Stimulated activated naive CD4-positive, alpha-beta T cell (primary cell): ENCODE results near the gene AQP6.
A peak's percentile ranks its signal among the peaks of the same experiment; 100 is the strongest.

Experiments
- DNase-seq, 6 experiments: peaks; one replicate each; lab custom pipeline; 2025; lab: John Stamatoyannopoulos, UW

AQP6 gene

GRCh38 chr12:49956663-49957569 is 15.8 kb upstream of the AQP6 start:
- DNase-seq, result no peak

DNA sequence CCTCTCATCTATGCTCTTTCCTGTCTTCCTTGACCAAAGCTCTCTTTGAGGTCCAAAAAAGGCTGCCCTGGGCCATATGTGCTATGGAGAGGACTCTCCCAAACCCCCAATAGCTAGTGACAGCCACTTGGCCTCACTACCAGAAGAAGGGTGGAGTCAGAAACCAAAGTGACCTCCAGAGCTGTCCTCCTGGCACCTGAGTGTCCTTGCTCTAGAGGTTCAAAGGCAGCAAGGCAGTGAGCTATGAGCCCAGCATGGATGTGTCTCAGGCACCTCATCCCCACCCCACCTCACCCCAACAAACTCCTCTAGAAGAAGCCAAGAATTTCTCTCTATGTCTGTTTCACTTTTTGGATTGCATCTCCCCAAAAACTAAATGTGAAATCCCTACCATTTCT is 15.2 kb upstream of the AQP6 start:
- no peak for DNase-seq

DNA sequence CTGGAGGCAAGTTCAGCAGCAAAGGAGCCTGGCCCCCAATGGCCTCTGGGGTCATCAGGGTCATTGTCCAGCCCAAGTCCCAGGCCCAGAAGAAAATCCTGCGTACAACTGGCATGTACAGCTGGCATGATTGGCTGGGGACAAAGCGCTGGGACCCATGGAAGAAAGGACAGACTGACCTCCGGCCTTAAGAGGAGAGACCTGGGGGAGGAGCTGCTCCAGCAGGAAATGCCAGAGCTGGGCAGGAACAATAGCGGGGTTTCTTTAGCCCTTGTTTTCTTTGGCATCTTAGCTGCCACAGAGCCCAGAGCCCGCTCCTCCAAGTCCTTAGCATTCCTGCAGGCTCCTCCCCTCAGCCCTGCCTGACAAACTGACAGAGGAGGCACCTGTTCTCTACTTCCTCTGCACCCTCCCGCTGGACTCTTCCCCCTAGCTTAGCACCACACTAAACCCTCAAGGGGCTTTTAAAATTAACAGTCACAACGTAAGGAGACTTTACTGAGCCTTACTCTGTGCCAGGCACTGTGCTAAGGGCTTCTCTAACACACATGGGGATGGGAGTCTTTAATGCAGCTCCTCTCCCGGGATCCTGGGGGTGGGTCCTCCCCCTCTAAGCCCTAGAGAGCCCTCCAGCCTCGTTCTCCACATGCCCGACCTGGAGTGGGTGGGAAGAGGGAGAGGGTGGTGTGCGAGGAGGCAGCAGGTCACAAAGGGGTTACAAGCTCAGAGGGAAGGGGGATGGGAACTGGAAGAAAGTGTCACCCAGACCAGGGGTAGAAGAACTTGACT is 12.9 kb upstream of the AQP6 start:
- no peak for DNase-seq

DNA sequence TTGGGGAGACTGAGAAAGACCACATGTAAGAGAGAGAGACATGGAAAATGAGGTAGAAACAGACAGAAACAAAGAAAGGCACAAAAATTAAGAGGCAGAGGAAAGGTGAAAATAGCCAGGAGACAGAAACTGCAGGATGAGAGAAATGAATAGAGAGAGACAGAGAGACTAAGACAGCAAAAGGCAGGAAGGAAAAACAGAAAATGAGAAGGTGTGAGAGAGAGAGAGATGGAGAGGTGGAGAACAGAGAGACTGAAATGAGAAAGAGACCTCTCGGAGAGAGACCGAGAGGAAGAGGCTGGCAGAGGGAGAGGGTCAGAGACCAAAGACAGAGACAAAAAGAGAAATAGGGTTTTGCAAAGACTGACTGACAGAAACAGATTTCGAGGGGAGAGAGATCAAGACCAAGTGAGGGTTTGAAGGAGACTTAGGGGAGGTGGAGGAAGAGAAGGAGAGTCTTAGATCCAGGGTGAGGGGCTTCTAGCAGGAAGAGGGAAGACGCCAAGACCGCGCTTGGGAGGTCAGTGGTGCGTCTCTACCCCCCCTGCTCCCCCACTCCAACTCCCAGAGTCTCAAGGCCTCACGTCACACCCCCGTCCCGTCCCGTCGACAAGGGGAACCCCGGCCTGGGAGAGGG is 12.2 kb upstream of the AQP6 start:
- no peak for DNase-seq

- no peak for DNase-seq
Observed at GRCh38 chr12:49961111-49961922, 11.4 kb upstream of the AQP6 start, which contains the start of gene AQP5. TSS of gene AQP5 (plus strand) at chr12:49961872. CDS start at chr12:49962018, 146 bp downstream.

GRCh38 chr12:49961993-49962764 is 10.6 kb upstream of the AQP6 start:
- no peak for DNase-seq

GRCh38 chr12:49962861-49963765 is 9.6 kb upstream of the AQP6 start:
- DNase-seq, result no peak

DNA sequence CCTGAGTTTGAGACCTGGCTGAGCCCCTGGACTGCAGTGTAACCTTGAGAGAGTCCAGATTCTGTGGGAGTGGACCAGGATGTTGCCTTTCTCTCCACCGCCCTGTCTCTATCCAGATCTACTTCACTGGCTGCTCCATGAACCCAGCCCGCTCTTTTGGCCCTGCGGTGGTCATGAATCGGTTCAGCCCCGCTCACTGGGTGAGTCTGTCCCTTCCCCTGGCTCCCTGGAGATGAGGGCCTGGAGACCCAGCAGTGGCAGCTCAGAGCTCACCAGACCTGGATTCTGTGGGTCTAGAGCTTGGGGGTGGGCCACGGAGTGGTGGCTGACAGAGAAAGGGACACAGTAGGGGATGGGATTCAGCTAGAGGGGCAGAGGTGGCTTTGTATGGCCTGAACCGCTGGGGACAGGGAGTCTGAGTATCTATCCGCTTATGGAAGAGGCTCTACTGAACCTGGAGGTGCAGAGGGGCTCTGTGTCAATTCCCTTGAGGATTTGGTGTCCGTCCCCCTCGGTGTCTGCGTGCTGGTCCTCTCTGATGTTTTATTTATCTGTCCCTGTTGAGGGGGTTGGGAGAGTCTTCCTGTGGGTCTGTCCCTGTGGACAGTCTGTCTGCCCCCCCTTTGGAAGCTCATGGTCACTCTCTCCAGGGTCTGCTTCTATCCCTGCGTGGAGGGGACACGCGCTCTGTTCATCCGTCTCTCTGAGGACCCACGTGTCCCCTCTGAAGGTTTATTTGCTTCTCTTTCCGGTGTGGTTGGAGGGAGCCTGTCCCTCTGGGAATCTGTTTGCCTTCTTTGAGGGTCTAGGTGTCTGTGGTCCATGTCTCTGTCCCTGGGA is 8.6 kb upstream of the AQP6 start:
- no peak for DNase-seq

GRCh38 chr12:49964849-49965624 is 7.7 kb upstream of the AQP6 start:
- DNase-seq, result no peak

GRCh38 chr12:49965836-49966235 is 6.9 kb upstream of the AQP6 start:
- DNase-seq, result no peak

DNA sequence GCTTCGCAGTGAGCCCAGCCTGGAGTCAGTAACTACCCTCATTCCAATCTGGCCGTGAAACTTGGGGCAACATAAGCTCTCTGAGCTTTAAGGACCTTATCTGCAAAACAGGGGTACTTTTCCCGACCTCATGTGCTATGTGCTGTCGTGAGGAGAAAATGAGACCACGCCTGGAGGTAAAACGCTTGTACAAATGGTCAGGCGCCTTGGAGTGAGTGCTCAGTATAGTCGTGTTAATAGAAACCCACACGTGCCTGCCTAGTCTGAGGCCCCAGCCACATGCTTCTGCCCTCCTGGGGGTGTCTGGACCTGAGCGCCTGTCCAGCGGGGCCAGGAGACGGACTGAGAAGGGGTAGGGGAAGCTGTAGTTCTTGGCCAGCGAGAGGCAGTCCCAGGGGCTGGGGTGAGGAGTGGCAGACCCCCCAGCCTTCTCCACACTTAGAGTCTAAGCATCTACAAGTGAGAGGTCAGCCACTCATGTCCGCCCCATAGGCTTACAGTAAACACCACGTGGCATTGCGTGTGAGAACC is 6.2 kb upstream of the AQP6 start:
- DNase-seq, result no peak

DNA sequence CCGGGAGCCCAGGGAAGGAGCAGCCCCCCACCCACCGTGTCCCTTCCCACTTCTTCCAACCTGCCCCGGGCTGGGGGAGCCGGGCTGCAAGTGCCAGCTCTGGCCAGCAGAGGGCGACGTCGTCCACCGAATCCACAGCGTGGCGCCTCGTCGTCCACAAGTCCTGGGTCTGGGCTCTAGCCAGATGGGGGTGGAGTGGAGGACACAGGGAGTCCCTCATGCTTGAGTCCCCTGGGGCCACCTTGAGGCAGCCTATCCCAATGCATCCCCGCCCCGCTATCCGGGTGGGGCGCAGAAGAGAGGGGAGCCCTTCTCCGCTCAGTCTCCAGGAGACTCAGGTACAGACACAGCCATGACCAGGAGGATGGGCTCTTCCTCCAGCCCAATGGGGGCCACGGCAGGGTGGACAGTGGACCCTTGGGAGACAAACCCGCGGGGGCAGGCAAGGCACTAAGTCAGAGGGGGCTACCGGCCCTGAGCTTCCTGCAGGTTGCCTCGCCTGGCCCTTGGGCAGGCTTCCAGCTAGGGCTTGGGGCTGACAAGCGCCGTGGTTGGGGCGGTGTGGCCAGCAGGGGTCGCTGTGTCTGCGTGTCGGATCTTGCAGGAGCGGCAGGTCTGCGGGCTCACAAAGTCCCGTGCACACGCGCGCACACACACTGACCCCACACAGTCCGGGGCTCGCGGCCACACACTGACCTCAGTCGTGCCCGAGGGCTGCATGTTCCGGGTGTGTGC is 5.5 kb upstream of the AQP6 start:
- DNase-seq, result peak; percentile 78 to 98 (median 88)

GRCh38 chr12:49967777-49968250 is 4.9 kb upstream of the AQP6 start:
- no peak for DNase-seq

GRCh38 chr12:49968471-49968870 is 4.3 kb upstream of the AQP6 start:
- DNase-seq, result no peak

- no peak for DNase-seq
Observed at GRCh38 chr12:49969027-49969426, 3.7 kb upstream of the AQP6 start.

DNA sequence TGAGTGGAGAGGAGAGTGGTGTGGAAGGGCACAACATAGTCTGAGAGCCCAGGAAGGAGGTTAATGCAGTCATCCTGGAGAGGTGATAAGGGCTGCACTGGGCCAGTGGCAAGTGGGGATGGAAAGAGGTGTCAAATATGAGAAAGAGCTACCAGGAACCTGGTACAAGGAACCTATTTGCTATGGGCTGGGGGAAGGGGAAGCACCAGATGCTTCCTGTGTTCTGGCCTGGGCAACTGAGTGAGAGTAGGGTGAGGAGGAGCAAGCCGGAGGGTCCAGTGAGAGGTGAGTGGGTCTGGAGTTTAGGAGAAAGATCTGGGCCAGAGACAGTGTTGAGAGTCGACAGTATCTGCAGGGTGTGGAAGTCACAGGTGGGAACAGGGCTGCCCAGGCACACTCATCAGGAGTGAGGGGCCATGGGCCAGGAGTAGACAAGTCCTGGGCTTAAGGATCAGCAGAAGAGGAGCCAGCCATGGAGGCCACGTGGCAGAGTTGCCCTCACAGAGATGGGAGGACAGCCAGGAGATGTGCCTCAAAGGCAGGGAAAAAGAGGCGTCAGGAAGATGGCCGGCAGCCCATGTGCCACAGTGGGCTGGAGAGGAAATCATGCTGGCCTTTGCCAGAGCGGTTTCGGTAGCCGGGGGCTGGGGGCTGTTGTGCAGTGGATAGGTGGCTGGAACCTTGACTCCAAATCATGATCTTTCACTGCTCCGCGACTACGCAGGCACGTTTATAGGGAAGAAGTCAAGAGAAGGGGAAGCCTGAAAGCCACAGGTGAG is 2.9 kb upstream of the AQP6 start:
- no peak for DNase-seq
